ENCODE data around the gene BTBD6.

DNA sequence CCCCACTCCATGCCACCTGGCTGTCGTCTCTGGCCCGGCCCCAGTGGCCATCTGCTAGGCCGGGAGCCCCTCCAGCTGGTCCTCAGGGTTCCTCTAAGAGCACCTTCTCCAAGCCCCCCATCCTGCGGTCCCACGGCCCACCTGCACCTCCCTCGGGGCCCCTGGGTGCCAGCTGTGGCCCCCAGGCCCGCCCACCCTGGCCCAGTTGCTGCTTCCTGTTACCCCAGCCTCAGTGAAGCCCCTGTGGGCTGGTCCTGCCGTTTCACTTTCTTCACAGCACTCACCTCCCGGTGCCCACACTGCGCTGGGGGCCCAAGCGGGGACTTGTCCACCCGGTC lies 39.6 kb upstream of the BTBD6 start:
- TF ChIP-seq CTCF (IDR thresholded peaks at IDR 0.05; ENCODE audit: low read depth, low read length) (no peak), POLR2A (IDR thresholded peaks at IDR 0.05; ENCODE audit: extremely low read depth, insufficient read length) (no peak), MYC (IDR thresholded peaks at IDR 0.05; ENCODE audit: low read depth, low read length) (no peak)
- TF ChIP-seq, protein P1, sequence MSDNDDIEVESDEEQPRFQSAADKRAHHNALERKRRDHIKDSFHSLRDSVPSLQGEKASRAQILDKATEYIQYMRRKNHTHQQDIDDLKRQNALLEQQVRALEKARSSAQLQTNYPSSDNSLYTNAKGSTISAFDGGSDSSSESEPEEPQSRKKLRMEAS (IDR thresholded peaks at IDR 0.05; ENCODE audit: low read depth, low read length), result no peak

Data from NB4 (cell line).